ENCODE measurements around the gene KCNMB1.

GRCh38 chr5:170353011-170353761, 36.0 kb downstream of the KCNMB1 start:
- TF ChIP-seq, protein P1, sequence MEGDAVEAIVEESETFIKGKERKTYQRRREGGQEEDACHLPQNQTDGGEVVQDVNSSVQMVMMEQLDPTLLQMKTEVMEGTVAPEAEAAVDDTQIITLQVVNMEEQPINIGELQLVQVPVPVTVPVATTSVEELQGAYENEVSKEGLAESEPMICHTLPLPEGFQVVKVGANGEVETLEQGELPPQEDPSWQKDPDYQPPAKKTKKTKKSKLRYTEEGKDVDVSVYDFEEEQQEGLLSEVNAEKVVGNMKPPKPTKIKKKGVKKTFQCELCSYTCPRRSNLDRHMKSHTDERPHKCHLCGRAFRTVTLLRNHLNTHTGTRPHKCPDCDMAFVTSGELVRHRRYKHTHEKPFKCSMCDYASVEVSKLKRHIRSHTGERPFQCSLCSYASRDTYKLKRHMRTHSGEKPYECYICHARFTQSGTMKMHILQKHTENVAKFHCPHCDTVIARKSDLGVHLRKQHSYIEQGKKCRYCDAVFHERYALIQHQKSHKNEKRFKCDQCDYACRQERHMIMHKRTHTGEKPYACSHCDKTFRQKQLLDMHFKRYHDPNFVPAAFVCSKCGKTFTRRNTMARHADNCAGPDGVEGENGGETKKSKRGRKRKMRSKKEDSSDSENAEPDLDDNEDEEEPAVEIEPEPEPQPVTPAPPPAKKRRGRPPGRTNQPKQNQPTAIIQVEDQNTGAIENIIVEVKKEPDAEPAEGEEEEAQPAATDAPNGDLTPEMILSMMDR (IDR thresholded peaks at IDR 0.05) = no peak
- no peak for TF ChIP-seq EZH2 (IDR thresholded peaks at IDR 0.05; ENCODE audit: borderline replicate concordance, insufficient read depth, low read depth, low read length, poor library complexity, severe bottlenecking)

All from B cell (primary cell).